K562 treated with DMSO at 1 percent for 4 hours (cell line): ENCODE data around the gene KRTAP3-3. TPM values are rescaled to one million over a fixed set of nuclear protein-coding genes. Genes with fewer than 3 reads are reported as not detected.

ENCODE experiments used
- total RNA-seq: library from RNA; unstranded; fragments of 300-600 nt; gene quantifications from 2 replicates; pipeline ENCODE4 v1.2.3, GENCODE V29; 2022; ENCODE audit not compliant: insufficient read depth

The KRTAP3-3 gene
- not detected in 2 replicates for total RNA-seq

DNA sequence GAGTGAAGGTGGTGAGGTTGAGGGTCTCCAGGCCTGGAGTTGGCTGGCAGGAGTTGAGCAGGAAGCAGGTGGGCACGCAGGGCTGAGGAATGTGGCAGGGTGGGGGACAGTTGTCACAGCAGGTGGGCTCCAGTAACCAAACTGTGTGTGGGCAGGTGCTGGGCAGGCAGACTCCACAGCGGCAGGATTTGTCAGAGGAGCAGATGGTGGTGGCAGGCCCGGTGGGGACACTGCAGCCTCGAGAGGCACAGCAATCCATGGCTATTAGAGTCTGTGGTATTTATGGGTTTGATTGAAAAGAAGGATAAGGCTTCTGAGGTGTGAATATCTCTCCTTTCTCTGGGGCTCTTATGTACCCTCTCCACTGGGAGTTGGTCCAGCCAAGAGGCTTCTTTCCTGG, at the start of gene KRTAP3-3:
Gene KRTAP3-3 (minus strand): TSS at position 326 of the 400 bp plus-strand sequence. CDS start 67 bp downstream, at position 259.

DNA sequence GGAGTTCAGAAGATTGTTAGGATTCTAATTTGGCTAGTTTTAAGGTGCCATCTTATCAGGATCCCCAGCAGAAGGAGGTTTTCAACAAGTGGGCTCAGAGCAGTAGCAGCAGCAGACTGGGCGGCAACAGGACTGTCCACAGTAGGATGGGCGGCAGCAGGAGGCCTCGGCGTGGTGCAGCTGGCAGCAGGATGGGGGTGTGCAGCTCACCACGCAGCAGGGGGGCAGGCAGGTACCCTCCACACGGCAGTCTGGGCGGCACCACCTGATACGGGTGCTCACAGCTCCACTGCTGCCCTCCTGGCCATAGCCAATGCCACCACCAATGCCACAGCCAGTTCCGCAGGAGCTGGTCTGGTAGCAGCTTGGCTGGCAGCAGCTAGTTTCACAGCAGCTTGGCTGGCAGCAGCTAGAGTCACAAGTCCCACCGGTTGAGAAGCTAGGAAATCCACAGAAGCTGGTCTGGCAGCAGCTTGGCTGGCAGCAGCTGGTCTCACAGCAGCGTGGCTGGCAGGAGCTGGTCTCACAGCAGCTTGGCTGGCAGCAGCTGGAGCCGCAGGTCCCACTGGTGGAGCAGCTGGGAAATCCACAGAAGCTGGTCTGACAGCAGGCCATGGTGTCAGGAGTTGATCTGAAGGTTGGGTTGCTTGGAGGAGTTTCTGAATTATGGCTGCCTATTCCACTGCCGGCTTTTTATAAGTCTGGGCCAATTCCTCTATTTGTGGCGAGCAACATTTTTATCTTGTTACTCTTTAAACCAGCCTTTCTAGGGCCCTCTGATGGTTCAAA, 47.0 kb upstream of the KRTAP3-3 start, which contains the start of gene KRTAP1-1:
Gene KRTAP1-1 (minus strand): TSS at position 668 of the 789 bp plus-strand sequence. CDS start 53 bp downstream, at position 615.

DNA sequence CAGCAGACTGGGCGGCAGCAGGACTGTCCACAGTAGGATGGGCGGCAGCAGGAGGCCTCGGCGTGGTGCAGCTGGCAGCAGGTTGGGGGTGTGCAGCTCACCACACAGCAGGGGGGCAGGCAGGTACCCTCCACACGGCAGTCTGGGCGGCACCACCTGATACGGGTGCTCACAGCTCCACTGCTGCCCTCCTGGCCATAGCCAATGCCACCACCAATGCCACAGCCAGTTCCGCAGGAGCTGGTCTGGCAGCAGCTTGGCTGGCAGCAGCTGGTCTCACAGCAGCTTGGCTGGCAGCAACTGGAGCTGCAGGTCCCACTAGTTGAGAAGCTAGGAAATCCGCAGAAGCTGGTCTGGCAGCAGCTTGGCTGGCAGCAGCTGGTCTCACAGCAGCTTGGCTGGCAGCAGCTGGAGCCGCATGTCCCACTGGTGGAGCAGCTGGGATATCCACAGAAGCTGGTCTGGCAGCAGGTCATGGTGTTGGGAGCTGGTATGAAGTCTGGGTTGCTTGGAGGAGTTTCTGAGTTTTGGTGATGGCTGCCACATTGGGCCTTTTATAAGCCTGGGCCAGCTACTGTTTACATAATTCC, 40.5 kb upstream of the KRTAP3-3 start, which contains the start of gene KRTAP1-3:
Gene KRTAP1-3 (minus strand): TSS at position 529 of the 590 bp plus-strand sequence. CDS start 53 bp downstream, at position 476.

GRCh38 chr17:41029633-41030245, 35.8 kb upstream of the KRTAP3-3 start, which contains the start of gene KRTAP1-4:
Gene KRTAP1-4 (minus strand): TSS chr17:41030195. CDS start chr17:41030078, 117 bp downstream.

DNA sequence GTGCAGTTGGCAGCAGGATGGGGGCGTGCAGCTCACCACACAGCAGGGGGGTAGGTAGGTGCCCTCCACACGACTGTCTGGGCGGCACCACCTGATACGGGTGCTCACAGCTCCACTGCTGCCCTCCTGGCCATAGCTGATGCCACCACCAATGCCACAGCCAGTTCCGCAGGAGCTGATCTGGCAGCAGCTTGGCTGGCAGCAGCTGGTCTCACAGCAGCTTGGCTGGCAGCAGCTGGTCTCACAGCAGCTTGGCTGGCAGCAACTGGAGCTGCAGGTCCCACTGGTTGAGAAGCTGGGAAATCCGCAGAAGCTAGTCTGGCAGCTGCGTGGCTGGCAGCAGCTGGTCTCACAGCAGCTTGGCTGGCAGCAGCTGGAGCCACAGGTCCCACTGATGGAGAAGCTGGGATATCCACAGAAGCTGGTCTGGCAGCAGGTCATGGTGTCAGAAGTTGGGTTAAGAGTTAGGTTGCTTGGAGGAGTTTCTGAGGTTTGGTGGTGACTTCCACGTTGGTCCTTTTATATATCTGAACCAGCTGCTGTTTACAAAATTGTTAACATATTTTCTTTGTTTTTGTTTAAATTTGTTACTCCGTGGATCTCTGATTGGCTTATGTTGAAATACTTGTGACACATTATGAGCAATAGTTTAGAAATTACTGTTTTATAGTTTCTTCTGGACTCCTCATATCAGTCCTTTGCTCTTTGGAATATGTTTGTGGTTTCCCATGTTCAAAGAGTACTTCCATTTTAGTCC, 32.9 kb upstream of the KRTAP3-3 start, which contains the start of gene KRTAP1-5:
Gene KRTAP1-5 (minus strand): TSS at position 494 of the 757 bp plus-strand sequence. CDS start 53 bp downstream, at position 441.

DNA sequence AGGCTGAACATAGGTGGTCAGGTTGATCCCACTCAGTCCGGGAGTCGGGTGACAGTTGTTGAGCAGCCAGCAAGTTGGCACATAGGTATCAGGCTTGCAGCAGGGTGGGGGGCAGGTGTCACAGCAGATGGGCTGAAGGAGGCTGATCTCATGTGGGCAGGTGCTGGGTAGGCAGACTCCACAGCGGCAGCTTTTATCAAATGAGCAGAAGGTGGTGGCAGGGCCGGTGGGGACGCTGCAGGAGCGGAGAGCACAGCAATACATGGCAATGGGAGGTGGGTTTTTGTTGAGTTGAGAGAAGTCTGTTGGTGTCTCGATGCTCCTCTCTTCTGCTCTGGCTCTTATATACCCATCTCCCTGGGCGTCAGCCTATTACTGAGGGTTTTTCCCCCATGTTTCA, 14.8 kb upstream of the KRTAP3-3 start, which contains the start of gene KRTAP3-1:
Gene KRTAP3-1 (minus strand): TSS at position 318 of the 400 bp plus-strand sequence. CDS start 54 bp downstream, at position 264.

GRCh38 chr17:40999563-40999962, 5.6 kb upstream of the KRTAP3-3 start, which contains the start of gene KRTAP3-2:
Gene KRTAP3-2 (minus strand): TSS chr17:40999906. CDS start chr17:40999853, 53 bp downstream.

DNA sequence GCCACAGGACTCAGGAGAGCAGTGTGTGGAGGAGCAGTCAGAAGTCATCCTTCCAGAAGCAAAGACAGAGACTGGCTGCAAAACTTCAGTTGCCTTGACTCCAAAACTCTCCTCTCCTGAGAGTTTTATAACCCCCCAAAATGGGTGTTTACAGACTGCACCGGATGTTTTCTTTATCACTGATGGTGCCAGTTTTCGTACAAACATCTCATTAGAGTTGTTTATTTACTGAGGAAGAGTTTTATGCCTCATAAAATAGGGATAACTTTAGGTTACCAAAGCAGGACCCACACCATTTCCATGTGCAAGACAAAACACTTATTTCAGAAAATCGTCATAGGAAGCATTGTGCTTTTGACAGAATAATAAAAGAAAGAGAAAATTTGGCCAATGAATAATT, 9.7 kb downstream of the KRTAP3-3 start, which contains the start of gene KRT40:
Gene KRT40 (minus strand): TSS at position 101 of the 400 bp plus-strand sequence. CDS start 53 bp downstream, at position 48.

DNA sequence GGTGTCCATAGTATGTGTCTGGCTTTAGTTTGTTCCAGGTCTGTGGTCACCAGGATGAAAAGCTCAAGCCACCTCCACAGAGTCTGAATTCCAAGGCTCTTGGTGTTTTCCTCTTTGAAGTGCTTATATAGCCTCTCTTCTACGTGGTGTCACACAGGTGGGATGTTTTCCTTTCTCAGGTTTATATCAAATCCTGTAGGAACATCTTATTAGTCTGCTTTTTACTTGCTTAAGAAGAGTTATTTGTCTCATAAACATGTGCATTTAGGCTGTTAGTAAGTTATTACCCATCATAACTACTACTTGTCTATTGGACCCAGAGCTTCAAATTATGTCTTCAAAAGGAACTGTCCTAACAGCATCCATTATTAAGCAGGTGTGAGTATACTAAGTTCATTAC, 27.1 kb downstream of the KRTAP3-3 start, which contains the start of gene KRT39:
Gene KRT39 (minus strand): TSS at position 101 of the 400 bp plus-strand sequence. CDS start 92 bp downstream, at position 9.

Other genes starting within 250 kb of the KRTAP3-3 start
- gene KRT25, start 238.8 kb downstream of the KRTAP3-3 start, total RNA-seq = not detected in 2 replicates
- gene KRT26, start 222.0 kb downstream of the KRTAP3-3 start, total RNA-seq = not detected in 2 replicates
- not detected in 2 replicates for gene KRT27, start 211.6 kb downstream of the KRTAP3-3 start, total RNA-seq
- gene KRT28, start 194.2 kb downstream of the KRTAP3-3 start, total RNA-seq = not detected in 2 replicates
- 46.6 and 60.8 TPM in 2 replicates for gene KRT10, start 171.6 kb downstream of the KRTAP3-3 start, total RNA-seq
- gene KRT12, start 126.9 kb downstream of the KRTAP3-3 start, total RNA-seq = 5.7 and 8.8 TPM in 2 replicates
- not detected in 2 replicates for gene KRT20, start 108.9 kb downstream of the KRTAP3-3 start, total RNA-seq
- gene KRT23, start 56.5 kb downstream of the KRTAP3-3 start, total RNA-seq = not detected in 2 replicates
- gene KRT39, start 27.2 kb downstream of the KRTAP3-3 start, total RNA-seq = not detected in 2 replicates
- not detected in 2 replicates for gene KRT40, start 9.8 kb downstream of the KRTAP3-3 start, total RNA-seq
- gene KRTAP3-2, start 5.7 kb upstream of the KRTAP3-3 start, total RNA-seq = not detected in 2 replicates
- not detected in 2 replicates for gene KRTAP3-1, start 15.0 kb upstream of the KRTAP3-3 start, total RNA-seq
- gene KRTAP1-5, start 33.0 kb upstream of the KRTAP3-3 start, total RNA-seq = not detected in 2 replicates
- gene KRTAP1-4, start 36.0 kb upstream of the KRTAP3-3 start, total RNA-seq = not detected in 2 replicates
- not detected in 2 replicates for gene KRTAP1-3, start 40.7 kb upstream of the KRTAP3-3 start, total RNA-seq
- gene KRTAP1-1, start 47.3 kb upstream of the KRTAP3-3 start, total RNA-seq = not detected in 2 replicates
- gene KRTAP2-1, start 53.2 kb upstream of the KRTAP3-3 start, total RNA-seq = not detected in 2 replicates
- gene KRTAP2-2, start 61.1 kb upstream of the KRTAP3-3 start, total RNA-seq = not detected in 2 replicates
- gene KRTAP2-3, start 66.0 kb upstream of the KRTAP3-3 start, total RNA-seq = not detected in 2 replicates
- not detected in 2 replicates for gene KRTAP2-4, start 71.7 kb upstream of the KRTAP3-3 start, total RNA-seq
- gene KRTAP4-7, start 90.0 kb upstream of the KRTAP3-3 start, total RNA-seq = not detected in 2 replicates
- not detected in 2 replicates for gene KRTAP4-8, start 104.0 kb upstream of the KRTAP3-3 start, total RNA-seq
- gene KRTAP4-16, start 108.0 kb upstream of the KRTAP3-3 start, total RNA-seq = not detected in 2 replicates
- gene KRTAP4-9, start 111.2 kb upstream of the KRTAP3-3 start, total RNA-seq = not detected in 2 replicates
- not detected in 2 replicates for gene KRTAP4-11, start 124.2 kb upstream of the KRTAP3-3 start, total RNA-seq
- gene KRTAP4-12, start 130.0 kb upstream of the KRTAP3-3 start, total RNA-seq = not detected in 2 replicates
- gene KRTAP4-6, start 146.4 kb upstream of the KRTAP3-3 start, total RNA-seq = not detected in 2 replicates
- not detected in 2 replicates for gene KRTAP4-5, start 155.7 kb upstream of the KRTAP3-3 start, total RNA-seq
- gene KRTAP4-4, start 166.6 kb upstream of the KRTAP3-3 start, total RNA-seq = not detected in 2 replicates
- gene KRTAP4-3, start 174.1 kb upstream of the KRTAP3-3 start, total RNA-seq = not detected in 2 replicates
- gene KRTAP4-2, start 184.1 kb upstream of the KRTAP3-3 start, total RNA-seq = not detected in 2 replicates
- not detected in 2 replicates for gene KRTAP4-1, start 190.7 kb upstream of the KRTAP3-3 start, total RNA-seq
- gene KRTAP9-1, start 195.7 kb upstream of the KRTAP3-3 start, total RNA-seq = not detected in 2 replicates
- not detected in 2 replicates for gene KRTAP9-2, start 232.5 kb upstream of the KRTAP3-3 start, total RNA-seq
- not detected in 2 replicates for gene KRTAP9-3, start 238.3 kb upstream of the KRTAP3-3 start, total RNA-seq
- not detected in 2 replicates for gene KRTAP9-8, start 243.8 kb upstream of the KRTAP3-3 start, total RNA-seq